Measurements from ENCODE around the gene IFI30.

Gene IFI30

DNA sequence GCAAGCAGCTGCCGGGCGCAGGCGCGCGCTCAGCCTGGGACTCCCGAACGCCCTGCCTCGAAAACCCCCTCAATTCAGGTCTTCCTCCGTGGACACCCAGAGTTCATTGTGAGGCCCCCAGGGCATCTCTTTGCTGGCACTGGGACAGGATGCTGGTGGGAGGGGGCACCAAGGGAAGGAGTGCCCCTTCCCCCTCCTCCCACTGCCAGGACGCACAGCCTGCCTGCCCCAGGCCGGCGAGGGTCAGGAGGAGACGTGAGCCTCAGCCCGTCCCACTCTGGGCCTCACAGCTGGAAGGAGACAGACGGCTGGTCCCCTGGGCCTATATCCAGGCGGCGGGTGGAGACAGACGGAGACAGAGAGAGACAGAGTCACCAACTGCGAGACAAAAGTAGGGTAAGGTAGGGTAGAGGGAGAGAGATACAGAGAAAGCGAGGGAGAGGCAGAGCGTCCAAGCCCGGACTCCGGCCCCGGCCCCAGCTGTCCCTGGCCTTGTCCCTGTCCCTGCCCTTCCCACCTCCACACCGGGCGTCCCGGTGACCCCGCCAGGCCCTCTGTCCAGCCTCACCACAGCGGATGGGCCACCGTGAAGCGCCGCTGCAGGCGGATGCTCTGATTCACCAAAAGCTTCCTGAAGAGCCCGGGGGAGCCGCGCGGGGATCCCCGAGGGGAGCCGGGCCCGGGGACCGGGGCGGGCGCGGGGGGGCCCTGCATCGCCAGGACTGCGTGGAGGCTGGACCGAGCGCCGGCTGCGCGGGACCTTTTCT, 52.3 kb downstream of the IFI30 start, which contains the start of gene PDE4C:
TSS of gene PDE4C (minus strand) at position 737 of the 767 bp plus-strand sequence. CDS start at position 714, 23 bp downstream.
- no peak for DNase-seq

DNA sequence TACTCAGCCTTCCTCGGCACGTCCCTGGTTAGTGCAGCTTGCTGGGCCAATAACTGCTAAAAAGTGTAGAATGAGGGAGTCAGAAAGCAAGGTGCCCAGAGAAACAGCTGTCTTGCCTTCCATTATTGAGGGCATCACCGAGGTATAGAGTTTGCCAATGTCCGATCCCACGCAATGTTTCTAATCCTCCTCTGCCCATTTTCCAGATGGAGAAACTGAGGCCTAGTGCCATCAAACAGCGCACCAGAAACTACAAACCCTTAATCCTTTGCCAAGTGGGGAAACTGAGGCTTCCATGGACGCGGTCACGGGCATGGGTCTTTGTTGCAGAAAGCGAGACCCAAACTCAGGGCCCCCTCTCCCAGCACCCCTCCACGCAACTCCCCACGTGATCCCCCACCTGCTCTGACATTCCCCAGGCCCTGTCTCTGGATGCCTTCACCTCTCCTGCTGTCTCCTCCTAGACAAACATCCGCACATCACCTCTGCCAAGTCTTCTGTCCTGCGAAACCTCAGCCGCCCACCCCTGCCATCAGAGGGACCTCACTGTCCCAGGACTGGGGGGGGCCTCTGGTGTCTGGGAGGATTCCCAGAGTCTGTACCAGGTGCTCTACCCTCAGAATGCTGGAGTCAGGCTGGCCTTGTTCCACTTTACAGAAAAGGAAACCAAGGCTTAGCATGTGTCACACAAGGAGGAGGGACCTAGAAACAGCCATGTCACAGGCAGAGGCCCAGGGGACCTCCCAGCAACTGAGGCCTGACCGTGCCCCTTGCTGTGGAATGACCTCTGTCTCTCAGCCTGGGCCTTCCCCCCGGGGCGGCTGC, 53.6 kb downstream of the IFI30 start:
- no peak for DNase-seq

Measured in T-helper 9 cell (primary cell).